ES-I3 (cell line): ENCODE results near the gene TMIE.

ENCODE experiments used
- H3K36me3 ChIP-seq: 2 replicates; pipeline ENCODE4 v1.6.1; 2013; ENCODE audit warnings: mild to moderate bottlenecking, low read length, control low read depth, moderate library complexity; ENCODE audit not compliant: insufficient read depth
- H3K4me1 ChIP-seq: 2 replicates; pipeline ENCODE4 v1.6.1; 2013; ENCODE audit warnings: mild to moderate bottlenecking, control low read depth, low read length; ENCODE audit not compliant: insufficient read depth
- H3K9ac ChIP-seq: 2 replicates; pipeline ENCODE4 v1.6.1; 2013; ENCODE audit warnings: low read depth, mild to moderate bottlenecking, low read length, moderate library complexity
- H3K9me3 ChIP-seq: 2 replicates; pipeline ENCODE4 v1.6.1; 2013; ENCODE audit warnings: mild to moderate bottlenecking, low read length, moderate library complexity; ENCODE audit not compliant: control insufficient read depth, insufficient read depth

Gene TMIE

DNA sequence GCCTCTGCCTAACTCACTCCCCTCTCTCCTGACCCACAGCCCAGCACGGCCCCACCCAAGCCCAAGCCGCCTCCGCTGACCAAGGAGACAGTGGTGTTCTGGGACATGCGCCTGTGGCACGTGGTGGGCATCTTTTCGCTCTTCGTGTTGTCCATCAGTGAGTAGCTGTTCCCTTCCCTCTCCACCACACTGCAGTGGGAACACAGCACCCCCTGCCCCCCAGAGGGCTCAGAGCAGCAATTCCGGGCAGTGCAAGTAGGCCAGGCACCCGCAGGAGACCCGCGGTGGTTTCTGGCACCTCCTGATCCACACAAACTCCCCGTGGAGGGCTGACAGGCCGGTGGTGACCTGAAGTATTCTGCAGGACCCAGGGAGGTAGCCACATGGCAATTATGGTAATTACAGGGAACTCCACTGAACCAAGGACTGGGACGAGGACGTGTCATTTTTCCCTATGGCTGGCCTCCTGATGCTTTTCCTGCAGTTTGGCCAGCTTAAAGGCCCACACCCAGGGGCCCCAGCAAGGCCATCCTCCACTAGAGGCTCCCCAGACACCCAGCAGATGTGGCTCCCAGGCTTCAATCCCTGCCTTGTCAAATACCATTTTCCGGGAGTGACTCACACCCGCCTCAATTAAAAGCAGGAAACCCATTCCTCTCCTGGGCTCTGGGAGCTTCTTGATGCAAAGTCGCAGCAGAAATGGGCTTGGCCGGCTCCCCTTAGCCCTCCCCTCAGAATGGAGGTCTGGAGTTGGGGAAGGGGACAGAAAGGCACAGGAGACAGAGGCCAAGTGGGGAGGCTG, 4.8 kb downstream of the TMIE start:
- Histone ChIP-seq H3K4me1 (peaks cover 22% of the 10 kb centered on the region), H3K36me3 (no peaks in the 10 kb centered on the region), H3K9me3 (no peaks in the 10 kb centered on the region), H3K9ac (no peak overlapping the region)

DNA sequence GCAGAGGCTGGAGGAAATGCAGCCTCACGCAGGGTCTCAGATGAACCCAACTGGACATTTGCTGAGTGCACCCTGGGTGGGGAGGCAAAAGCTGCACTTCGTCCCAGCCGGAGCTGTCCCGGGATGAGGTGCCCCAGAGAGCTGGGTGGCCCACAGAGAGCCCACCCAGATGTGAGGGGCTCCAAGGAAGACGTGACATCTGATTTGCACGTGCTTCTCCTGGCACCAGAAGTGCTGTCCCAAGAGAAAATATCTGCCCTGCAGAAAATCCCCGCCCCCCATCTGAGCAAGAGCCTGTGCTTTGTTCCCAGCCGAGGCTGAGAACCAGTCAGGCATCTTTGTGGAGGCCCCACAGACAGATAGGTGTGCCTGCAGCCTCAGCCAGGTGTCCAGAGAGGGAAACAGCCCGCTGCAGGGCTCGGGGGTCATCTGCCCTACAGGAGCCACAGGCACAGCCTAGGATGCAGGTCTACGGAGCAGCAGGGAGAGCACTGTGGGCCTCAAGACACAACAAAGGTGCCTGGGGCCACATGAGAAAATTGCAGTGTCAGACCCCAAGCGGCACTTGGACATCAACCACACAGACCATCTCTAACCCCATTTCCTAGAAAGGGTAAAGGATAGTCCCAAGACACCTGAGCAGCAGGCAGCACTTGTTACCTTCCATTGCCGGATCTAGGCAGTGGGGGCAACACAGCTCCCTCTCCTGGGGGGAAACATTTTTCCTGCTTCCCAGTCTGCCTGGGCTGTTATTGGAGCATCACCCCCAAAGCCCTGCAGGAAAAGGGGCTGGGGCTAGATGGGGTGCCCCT, 5.8 kb downstream of the TMIE start:
- Histone ChIP-seq H3K36me3 (no peaks in the 10 kb centered on the region), H3K9ac (no peak overlapping the region), H3K9me3 (no peaks in the 10 kb centered on the region), H3K4me1 (peaks cover 18% of the 10 kb centered on the region)

DNA sequence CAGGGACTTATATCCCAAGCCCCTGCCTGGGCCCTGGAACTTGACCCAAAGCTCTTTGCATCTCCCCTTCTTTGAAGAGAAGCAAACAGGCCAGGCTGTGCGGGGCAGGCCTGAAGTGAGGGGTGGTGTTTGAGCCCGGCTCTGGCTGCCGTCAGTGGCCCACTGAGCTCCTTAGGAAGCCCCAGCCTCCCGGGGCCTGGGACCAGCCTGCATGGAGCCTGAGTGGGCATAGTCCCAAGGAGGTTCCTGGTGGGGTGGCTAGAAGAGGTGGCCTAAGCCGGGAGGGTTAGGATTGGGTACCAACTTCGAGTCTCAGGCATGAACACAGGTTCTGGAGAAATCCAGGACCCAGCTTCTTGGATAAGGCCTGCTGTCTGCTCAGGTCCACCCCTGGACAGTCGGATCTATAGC, 6.4 kb downstream of the TMIE start:
- peaks cover 18% of the 10 kb centered on the region for H3K4me1 ChIP-seq
- H3K36me3 ChIP-seq = no peaks in the 10 kb centered on the region
- H3K9me3 ChIP-seq = no peaks in the 10 kb centered on the region
- no peak overlapping the region for H3K9ac ChIP-seq

DNA sequence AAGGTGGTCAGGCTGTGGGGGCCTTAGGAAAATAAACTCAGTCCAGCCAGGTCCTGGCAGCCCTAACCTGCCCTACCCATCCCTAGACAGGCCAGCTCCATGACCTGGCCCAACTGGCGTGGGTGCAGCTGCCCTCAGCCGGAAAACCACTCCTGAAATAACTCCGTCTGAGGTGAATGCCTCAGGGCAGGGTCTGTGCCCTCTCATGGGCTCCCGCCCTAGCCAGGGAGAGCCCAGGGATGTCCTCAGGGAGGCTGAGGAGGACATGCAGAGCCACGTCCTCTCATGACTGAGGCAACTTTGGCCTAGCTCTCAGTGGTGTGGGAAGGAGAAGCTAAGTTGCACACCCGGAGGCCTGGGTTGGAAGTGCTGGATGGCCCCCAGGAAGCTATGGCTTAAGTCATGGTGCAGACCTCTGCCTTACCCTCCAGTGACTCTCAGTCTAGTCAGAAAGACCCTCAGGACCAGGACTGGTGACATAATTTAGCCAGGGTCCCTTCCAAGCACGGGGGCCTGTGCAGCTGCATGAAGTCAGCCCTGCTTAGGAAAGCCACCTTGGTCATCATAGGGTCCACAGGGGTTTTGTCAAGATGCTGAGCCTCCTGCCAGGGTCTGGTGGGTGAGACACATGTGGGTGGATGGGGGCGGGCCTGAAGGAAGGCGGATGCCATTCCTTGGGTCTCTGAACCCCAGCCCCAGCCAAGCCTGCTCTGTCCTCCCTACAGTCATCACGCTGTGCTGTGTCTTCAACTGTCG, 7.4 kb downstream of the TMIE start:
- Histone ChIP-seq H3K4me1 (peaks cover 18% of the 10 kb centered on the region), H3K36me3 (no peaks in the 10 kb centered on the region), H3K9ac (no peak overlapping the region), H3K9me3 (no peaks in the 10 kb centered on the region)

DNA sequence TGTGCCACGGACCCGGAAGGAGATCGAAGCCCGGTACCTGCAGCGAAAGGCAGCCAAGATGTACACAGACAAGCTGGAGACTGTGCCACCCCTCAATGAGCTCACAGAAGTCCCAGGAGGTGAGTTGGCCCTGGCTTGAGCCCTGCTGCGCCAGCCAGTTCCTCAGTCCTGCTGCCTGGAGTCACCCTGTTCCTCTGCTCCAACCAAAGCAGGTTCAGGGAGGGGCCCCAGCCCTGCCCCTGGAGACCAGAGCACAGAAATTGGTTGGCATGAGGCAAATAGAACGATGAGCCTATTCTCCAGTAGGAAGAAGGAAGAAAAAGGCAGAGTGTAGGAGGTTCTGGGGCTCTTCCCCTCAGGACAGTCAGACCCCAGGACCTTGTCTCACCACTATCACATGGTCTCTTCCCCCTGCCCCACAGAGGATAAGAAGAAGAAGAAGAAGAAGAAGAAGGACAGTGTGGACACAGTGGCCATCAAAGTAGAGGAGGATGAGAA, 8.0 kb downstream of the TMIE start:
- Histone ChIP-seq H3K4me1 (peaks cover 18% of the 10 kb centered on the region), H3K9ac (no peak overlapping the region), H3K9me3 (no peaks in the 10 kb centered on the region), H3K36me3 (no peaks in the 10 kb centered on the region)

DNA sequence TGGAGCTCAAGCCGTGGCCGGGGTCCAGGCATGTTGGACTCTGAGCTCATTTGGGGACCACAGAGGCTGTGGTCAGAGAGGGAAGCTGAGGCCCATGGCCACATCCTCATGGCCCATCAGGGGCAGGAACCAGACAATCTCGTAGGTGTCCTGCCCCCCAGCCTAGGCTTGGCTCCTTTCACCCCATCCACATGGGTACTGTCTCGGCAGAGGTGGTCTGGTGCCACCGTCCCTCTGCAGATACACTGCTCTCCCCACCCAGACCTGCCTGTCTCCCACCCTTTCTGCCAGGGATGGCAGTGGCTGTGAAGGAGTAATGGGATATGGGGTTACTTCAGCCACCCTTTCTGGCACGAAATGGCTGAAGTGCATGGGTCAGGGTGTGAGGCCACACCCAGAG, 8.5 kb downstream of the TMIE start:
- H3K9ac ChIP-seq = no peak overlapping the region
- peaks cover 18% of the 10 kb centered on the region for H3K4me1 ChIP-seq
- no peaks in the 10 kb centered on the region for H3K36me3 ChIP-seq
- no peaks in the 10 kb centered on the region; the same call in 1 of the 2 replicates for H3K9me3 ChIP-seq

DNA sequence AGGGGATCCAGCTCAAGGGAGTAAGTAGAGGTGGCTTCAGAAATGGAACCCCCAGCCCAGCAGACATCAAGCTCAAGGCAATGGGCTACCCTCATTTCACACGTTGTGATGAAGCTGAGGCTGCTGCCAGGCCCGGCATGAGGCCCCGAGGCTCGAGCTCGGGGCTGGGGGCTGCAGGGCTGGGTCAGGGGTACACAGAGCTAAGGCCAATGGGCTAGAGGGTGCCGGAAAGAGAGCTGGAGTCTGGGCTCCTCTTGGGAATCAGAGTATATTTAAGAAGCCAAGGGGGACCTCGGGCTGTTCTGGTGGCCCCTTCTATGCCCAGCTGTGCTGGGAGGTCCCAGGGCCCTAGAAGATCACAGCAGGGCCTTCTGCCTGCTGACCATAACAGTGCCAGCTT, 9.0 kb downstream of the TMIE start:
- Histone ChIP-seq H3K9ac (no peak overlapping the region), H3K36me3 (no peaks in the 10 kb centered on the region), H3K9me3 (no peaks in the 10 kb centered on the region; the same call in 1 of the 2 replicates), H3K4me1 (peaks cover 16% of the 10 kb centered on the region)

DNA sequence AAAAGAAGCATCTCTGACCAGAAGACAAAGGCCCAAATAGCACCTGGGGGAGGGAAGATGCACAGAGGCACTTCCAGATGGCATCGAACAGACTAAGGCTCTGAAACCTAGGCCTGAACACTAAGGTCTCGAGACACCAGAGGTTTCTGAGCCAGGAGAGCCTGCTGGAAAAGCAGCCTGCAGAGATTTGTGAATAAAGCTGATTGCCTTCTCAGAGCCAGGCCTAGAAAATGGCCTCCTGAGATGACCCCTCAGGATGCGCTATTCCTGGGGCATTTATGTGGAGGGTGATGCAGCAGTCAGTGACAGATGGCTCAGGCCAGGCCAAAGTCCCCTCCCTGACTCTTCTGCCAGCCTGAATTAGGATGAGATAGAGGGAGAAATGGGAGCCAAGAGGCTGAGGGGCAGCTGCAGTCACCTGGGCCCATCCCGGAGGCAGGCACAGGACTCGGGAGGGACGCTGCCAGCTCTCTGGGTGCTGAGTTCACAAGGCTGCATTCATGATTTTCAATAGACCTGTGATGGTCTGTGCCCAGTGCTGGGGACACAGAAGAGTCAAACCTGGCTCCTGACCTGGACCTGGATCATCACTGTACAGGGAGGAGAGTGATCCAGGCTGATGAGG, 9.6 kb downstream of the TMIE start:
- Histone ChIP-seq H3K9ac (no peak overlapping the region), H3K4me1 (peaks cover 11% of the 10 kb centered on the region), H3K9me3 (no peaks in the 10 kb centered on the region; the same call in 1 of the 2 replicates), H3K36me3 (no peaks in the 10 kb centered on the region)

DNA sequence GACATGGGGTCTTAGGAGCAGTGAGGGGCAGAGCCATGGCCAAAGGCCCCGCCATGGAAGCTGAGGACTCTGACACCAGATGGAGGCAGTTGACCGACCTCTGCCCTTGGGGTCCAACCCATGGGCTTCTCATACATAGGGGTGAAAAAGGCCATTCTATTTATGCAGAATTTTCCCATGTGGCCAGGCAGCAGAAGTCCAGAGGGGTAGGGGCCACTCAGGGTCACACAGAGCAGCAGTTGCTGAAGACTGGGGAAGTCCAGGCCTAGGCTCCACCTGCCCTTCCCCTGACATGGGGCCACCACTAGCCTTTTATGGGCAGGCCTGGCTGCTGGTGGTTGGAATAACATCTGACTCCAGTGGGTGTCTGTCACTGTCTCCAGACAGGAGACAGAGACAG, 10.1 kb downstream of the TMIE start:
- Histone ChIP-seq H3K4me1 (peaks cover 8% of the 10 kb centered on the region), H3K36me3 (no peaks in the 10 kb centered on the region), H3K9me3 (no peaks in the 10 kb centered on the region; the same call in 1 of the 2 replicates), H3K9ac (no peak overlapping the region)

DNA sequence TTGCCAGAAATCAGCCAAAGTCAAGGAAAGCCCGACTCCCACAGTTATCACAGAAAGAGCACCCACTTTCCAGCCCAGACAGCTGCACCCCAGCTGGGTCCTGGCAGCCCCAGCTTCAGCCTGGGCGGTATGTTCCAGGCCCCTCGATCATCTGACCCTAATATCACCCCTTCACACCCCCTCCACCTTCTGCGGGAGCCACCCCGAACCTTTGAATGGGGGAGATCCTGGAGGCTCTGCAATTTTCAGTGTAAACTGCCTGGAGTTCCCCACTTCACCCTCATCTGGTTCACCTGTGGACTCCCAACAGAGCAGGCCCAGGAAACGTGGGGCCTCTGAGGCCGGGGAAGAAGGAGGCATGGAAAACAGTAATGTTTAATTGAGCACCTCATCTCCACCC, 10.6 kb downstream of the TMIE start:
- H3K9me3 ChIP-seq = no peaks in the 10 kb centered on the region; the same call in 1 of the 2 replicates

DNA sequence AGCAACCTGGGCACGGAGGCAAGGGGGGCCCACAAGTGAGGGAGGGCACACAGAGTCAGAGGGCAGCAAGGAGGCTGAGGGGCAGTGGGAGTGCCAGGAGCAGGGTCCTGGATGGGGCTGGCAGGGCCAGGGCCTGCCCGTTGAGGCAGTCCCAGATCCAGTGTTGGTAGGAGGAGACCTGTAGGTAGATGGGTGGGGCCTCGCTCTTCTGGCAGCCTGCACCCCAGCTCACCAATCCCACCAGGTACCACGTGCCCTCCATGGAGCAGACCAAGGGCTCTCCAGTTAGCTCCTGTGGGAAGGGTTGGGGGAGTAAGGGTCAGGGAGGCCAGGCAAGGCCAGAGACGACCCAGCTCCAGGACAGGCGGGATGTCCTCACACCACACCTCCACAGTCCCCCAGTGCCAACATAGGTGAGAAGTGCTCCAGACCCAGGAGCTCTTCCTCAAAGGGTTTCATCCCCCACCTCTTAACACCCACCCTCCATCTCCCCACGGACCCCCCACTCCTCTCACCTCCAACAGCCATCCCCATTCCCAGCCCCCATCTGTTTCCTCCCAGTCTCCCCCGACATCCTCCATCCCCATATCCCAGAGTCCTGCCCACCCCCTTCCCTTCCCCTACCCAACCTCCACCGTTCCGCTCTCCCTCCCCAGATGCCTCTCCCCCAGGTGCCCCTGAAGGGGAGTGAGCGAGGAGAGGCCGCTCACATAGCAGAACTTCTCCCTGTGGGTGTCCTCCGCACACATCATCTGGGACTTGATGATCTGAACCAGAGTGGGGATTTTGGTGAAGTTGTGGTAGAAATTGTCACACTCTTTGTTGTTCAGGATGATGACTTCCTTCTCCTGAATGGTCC, 11.2 kb downstream of the TMIE start:
- H3K36me3 ChIP-seq = no peaks in the 10 kb centered on the region
- H3K4me1 ChIP-seq = no peaks in the 10 kb centered on the region
- H3K9ac ChIP-seq = no peak overlapping the region
- no peaks in the 10 kb centered on the region; the same call in 1 of the 2 replicates for H3K9me3 ChIP-seq

More for the DNA sequence above, 10.6 kb downstream of the TMIE start:
- H3K36me3 ChIP-seq = no peaks in the 10 kb centered on the region
- H3K4me1 ChIP-seq = peaks cover 4% of the 10 kb centered on the region
- H3K9ac ChIP-seq = no peak overlapping the region

DNA sequence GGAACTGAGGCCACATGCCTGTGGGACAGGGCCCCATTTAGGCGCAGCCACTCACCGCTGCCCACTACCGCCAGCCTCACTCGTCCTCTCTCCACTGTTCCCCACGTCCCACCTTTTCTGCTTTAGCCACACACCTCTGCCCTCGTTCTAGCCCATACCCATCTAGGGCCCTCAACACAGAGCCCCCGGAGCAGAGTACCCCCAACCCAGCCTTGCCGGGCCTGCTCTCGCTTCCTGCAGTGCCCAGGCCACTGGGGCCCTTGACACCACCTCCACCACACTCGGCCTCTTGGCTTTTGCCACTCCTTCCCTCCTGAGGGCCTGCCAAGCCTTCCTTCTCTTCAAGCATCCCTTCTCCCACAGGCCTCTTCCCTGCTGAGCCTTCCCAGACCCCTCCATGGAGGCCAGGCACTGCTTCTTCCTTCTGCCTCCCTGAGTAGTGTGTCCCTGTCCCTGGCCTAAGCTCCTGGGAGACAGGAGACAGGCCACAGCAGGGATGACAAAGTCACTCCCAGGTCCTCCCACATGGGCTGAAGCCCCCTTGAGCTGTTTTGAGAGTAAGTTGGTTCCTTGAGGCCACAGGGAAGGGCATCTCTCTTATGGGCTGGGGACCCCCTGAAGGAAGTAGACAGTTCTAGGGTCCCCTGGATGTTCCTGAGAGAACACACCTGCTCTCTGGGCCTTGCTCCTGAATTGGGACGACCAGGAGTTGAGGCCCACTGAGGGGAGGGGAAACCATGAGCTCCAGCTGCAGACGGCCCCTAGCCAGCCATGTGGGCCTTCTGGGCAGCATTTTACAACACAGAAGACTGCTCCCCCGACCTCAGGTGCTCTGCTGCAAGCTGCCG, 12.1 kb downstream of the TMIE start:
- Histone ChIP-seq H3K36me3 (no peaks in the 10 kb centered on the region), H3K9me3 (no peaks in the 10 kb centered on the region; the same call in 1 of the 2 replicates), H3K9ac (no peak overlapping the region), H3K4me1 (no peaks in the 10 kb centered on the region)
